Effector CD4-positive, alpha-beta T cell (primary cell): ENCODE data around the gene TRERF1.
"Not testable (repeated sequence)": the region's sequence is repeated elsewhere in the genome, so short reads cannot be mapped to it uniquely, and the experiment has no call there.

Source experiments
- DNase-seq: peaks from one replicate; pipeline ENCODE4 v3.0.0-alpha.2; 2020

The TRERF1 gene

GRCh38 chr6:42332916-42333315 is 118.8 kb downstream of the TRERF1 start:
- DNase-seq, result no peak

GRCh38 chr6:42331019-42331418 is 120.7 kb downstream of the TRERF1 start:
- no peak for DNase-seq

- no peak for DNase-seq
Measured at GRCh38 chr6:42326248-42326647, 125.5 kb downstream of the TRERF1 start.

GRCh38 chr6:42324656-42325324 is 126.9 kb downstream of the TRERF1 start:
- not testable (repeated sequence) for DNase-seq

- DNase-seq, result no peak
Measured at GRCh38 chr6:42322676-42323075, 129.1 kb downstream of the TRERF1 start.

GRCh38 chr6:42321976-42322375 is 129.8 kb downstream of the TRERF1 start:
- no peak for DNase-seq

- no peak for DNase-seq
Measured at GRCh38 chr6:42320762-42321161, 131.0 kb downstream of the TRERF1 start.

GRCh38 chr6:42318480-42318879 is 133.2 kb downstream of the TRERF1 start:
- DNase-seq, result no peak

- no peak for DNase-seq
Measured at GRCh38 chr6:42316981-42317380, 134.7 kb downstream of the TRERF1 start.

GRCh38 chr6:42315991-42316970 is 135.4 kb downstream of the TRERF1 start:
- DNase-seq, result no peak

GRCh38 chr6:42315259-42315990 is 136.3 kb downstream of the TRERF1 start:
- DNase-seq, result no peak

GRCh38 chr6:42314571-42315258 is 137.0 kb downstream of the TRERF1 start:
- no peak for DNase-seq

- no peak for DNase-seq
Measured at GRCh38 chr6:42313941-42314570, 137.7 kb downstream of the TRERF1 start.

- no peak for DNase-seq
Measured at GRCh38 chr6:42313038-42313437, 138.7 kb downstream of the TRERF1 start.

- no peak for DNase-seq
Measured at GRCh38 chr6:42307141-42307470, 144.6 kb downstream of the TRERF1 start.

- DNase-seq, result no peak
Measured at GRCh38 chr6:42306439-42307140, 145.1 kb downstream of the TRERF1 start.

- DNase-seq, result no peak
Measured at GRCh38 chr6:42304053-42304712, 147.5 kb downstream of the TRERF1 start.

- DNase-seq, result no peak
Measured at GRCh38 chr6:42302411-42302810, 149.3 kb downstream of the TRERF1 start.

- DNase-seq, result no peak
Measured at GRCh38 chr6:42301986-42302385, 149.7 kb downstream of the TRERF1 start.

- no peak for DNase-seq
Measured at GRCh38 chr6:42300701-42301100, 151.0 kb downstream of the TRERF1 start.

GRCh38 chr6:42300185-42300584 is 151.5 kb downstream of the TRERF1 start:
- no peak for DNase-seq
